ENCODE measurements around the gene CD109. TPM values are rescaled to one million over a fixed set of nuclear protein-coding genes. Genes with fewer than 3 reads are reported as not detected.

Gene CD109
- total RNA-seq, 1 experiment from 2014 or later = 46.1 TPM

- no peak for TF ChIP-seq POLR2AphosphoS5 (IDR thresholded peaks at IDR 0.05; ENCODE audit: low read depth, low read length)
- no peak for TF ChIP-seq SIN3A (IDR thresholded peaks at IDR 0.05; ENCODE audit: borderline replicate concordance, insufficient read depth, low read depth, low read length)
- TF ChIP-seq TCF7L2 (IDR thresholded peaks at IDR 0.05; ENCODE audit: low read depth, low read length) = no peak
- no peak for TF ChIP-seq CTCF (IDR thresholded peaks at IDR 0.05)
- TF ChIP-seq, protein P1, sequence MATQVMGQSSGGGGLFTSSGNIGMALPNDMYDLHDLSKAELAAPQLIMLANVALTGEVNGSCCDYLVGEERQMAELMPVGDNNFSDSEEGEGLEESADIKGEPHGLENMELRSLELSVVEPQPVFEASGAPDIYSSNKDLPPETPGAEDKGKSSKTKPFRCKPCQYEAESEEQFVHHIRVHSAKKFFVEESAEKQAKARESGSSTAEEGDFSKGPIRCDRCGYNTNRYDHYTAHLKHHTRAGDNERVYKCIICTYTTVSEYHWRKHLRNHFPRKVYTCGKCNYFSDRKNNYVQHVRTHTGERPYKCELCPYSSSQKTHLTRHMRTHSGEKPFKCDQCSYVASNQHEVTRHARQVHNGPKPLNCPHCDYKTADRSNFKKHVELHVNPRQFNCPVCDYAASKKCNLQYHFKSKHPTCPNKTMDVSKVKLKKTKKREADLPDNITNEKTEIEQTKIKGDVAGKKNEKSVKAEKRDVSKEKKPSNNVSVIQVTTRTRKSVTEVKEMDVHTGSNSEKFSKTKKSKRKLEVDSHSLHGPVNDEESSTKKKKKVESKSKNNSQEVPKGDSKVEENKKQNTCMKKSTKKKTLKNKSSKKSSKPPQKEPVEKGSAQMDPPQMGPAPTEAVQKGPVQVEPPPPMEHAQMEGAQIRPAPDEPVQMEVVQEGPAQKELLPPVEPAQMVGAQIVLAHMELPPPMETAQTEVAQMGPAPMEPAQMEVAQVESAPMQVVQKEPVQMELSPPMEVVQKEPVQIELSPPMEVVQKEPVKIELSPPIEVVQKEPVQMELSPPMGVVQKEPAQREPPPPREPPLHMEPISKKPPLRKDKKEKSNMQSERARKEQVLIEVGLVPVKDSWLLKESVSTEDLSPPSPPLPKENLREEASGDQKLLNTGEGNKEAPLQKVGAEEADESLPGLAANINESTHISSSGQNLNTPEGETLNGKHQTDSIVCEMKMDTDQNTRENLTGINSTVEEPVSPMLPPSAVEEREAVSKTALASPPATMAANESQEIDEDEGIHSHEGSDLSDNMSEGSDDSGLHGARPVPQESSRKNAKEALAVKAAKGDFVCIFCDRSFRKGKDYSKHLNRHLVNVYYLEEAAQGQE (IDR thresholded peaks at IDR 0.05; ENCODE audit: insufficient read depth in 1 of 2, low read depth in 2 of 2, low read length in 1 of 2) = no peak
- in situ Hi-C loops (cut with HindIII; ENCODE audit: low pct_unique_long_range_greater_than_20kb, low sequenced_read_pairs) (no loop called here), intact Hi-C loops (cut with micrococcal nuclease; ENCODE audit: unreplicated experiment) (no loop called here)
- no TSS peak for BruUV-seq (replicated peaks)
- Histone ChIP-seq H3K4me3 (ENCODE audit: low read depth in 2 of 2, low read length in 2 of 2) (no peak overlapping the region), H3K9me3 (ENCODE audit: control insufficient read depth, insufficient read depth, low read depth, low read length) (no peaks in the 10 kb centered on the region), H3K27ac (ENCODE audit: low read length) (no peak overlapping the region), H3K27me3 (ENCODE audit: control insufficient read depth, insufficient read depth, low read length) (no peaks in the 10 kb centered on the region), H3K36me3 (ENCODE audit: control insufficient read depth, insufficient read depth, low read length) (no peaks in the 10 kb centered on the region), H3K4me1 (ENCODE audit: control insufficient read depth, insufficient read depth, low read length) (peaks cover 21% of the 10 kb centered on the region)
- ChIA-PET POLR2A (no interaction called here), CTCF (no interaction called here)
- no peak for DNase-seq (ENCODE audit: low read depth, low spot score)
- no peak for ATAC-seq
Observed at GRCh38 chr6:73656531-73657145, 39.4 kb upstream of the CD109 start.

DNA sequence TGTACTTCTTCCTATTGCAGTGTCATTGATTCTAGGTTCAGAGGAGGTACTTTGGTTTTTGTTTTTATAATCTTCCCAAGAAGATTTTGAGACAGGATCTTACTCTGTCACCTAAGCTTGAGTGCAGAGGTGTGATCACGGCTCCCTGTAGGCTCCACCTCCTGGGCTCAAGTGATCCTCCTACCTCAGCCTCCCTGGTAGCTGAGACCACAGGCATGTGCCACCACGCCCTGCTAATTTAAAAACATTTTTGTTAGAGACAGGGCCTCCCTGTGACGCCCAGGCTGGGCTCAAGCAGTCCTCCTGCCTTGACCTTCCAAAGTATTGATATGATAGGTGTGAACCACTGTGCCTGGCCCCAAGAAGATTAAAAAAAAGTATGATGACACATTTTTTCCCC is 38.8 kb upstream of the CD109 start:
- CTCF ChIA-PET = no interaction called here
- BruUV-seq (replicated peaks) = no TSS peak
- no peaks in the 10 kb centered on the region for H3K27me3 ChIP-seq (ENCODE audit: control insufficient read depth, insufficient read depth, low read length)
- POLR2A ChIA-PET = no interaction called here
- ATAC-seq = no peak
- no peak overlapping the region for H3K27ac ChIP-seq (ENCODE audit: low read length)
- peaks cover 16% of the 10 kb centered on the region for H3K4me1 ChIP-seq (ENCODE audit: control insufficient read depth, insufficient read depth, low read length)
- H3K4me3 ChIP-seq (ENCODE audit: low read depth in 2 of 2, low read length in 2 of 2) = no peak overlapping the region
- no peak for TF ChIP-seq TCF7L2 (IDR thresholded peaks at IDR 0.05; ENCODE audit: low read depth, low read length)
- in situ Hi-C loops (cut with HindIII; ENCODE audit: low pct_unique_long_range_greater_than_20kb, low sequenced_read_pairs) = no loop called here
- DNase-seq (ENCODE audit: low read depth, low spot score) = no peak
- no peaks in the 10 kb centered on the region for H3K9me3 ChIP-seq (ENCODE audit: control insufficient read depth, insufficient read depth, low read depth, low read length)
- no peaks in the 10 kb centered on the region for H3K36me3 ChIP-seq (ENCODE audit: control insufficient read depth, insufficient read depth, low read length)
- intact Hi-C loops (cut with micrococcal nuclease; ENCODE audit: unreplicated experiment) = no loop called here

DNA sequence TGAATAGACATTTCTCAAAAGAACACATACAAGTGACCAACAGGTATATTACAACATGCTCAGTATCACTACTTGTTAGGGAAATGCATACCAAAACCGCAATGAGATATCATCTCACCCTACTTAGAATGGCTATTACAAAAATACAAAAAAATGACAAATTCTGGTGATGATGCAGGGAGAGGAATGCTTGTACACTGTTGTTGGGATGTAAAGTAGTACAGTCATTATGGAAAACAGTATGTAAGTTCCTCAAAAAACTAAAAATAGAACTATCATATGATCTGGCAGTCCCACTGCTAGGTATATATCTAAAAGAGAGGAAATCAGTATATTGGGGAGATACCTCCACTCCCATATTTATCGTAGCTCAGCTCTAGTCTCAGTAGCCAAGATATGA is 31.3 kb upstream of the CD109 start:
- Histone ChIP-seq H3K27ac (ENCODE audit: low read length) (no peak overlapping the region), H3K4me1 (ENCODE audit: control insufficient read depth, insufficient read depth, low read length) (0 out of 2 replicates have a peak, but pooled peaks cover 2% of the 10 kb centered on the region), H3K9me3 (ENCODE audit: control insufficient read depth, insufficient read depth, low read depth, low read length) (no peaks in the 10 kb centered on the region), H3K27me3 (ENCODE audit: control insufficient read depth, insufficient read depth, low read length) (no peaks in the 10 kb centered on the region), H3K4me3 (ENCODE audit: low read depth in 2 of 2, low read length in 2 of 2) (no peak overlapping the region), H3K36me3 (ENCODE audit: control insufficient read depth, insufficient read depth, low read length) (no peaks in the 10 kb centered on the region)
- intact Hi-C loops (cut with micrococcal nuclease; ENCODE audit: unreplicated experiment) (no loop called here), in situ Hi-C loops (cut with HindIII; ENCODE audit: low pct_unique_long_range_greater_than_20kb, low sequenced_read_pairs) (no loop called here)
- ATAC-seq = no peak
- TF ChIP-seq SIN3A (IDR thresholded peaks at IDR 0.05; ENCODE audit: borderline replicate concordance, insufficient read depth, low read depth, low read length) (no peak), TCF7L2 (IDR thresholded peaks at IDR 0.05; ENCODE audit: low read depth, low read length) (no peak), CTCF (IDR thresholded peaks at IDR 0.05) (no peak), POLR2AphosphoS5 (IDR thresholded peaks at IDR 0.05; ENCODE audit: low read depth, low read length) (no peak)
- TF ChIP-seq, protein P1 (IDR thresholded peaks at IDR 0.05; ENCODE audit: insufficient read depth in 1 of 2, low read depth in 2 of 2, low read length in 1 of 2) = no peak
- DNase-seq (ENCODE audit: low read depth, low spot score) = no peak
- no TSS peak for BruUV-seq (replicated peaks)
- ChIA-PET POLR2A (no interaction called here), CTCF (interaction anchor here (0.8 kb wide), 1 partner anchor 12 kb away, joined by 8 read pairs; no protein-coding TSS in a partner anchor)

Measured in Panc1 (cell line).